GM12891 (cell line): ENCODE data around the gene POMT1.

Source experiments
- PAX5 ChIP-seq: IDR thresholded peaks from 2 replicates; pipeline ENCODE4 v1.6.1; 2011; ENCODE audit warnings: low read length, moderate library complexity, mild to moderate bottlenecking; ENCODE audit not compliant: insufficient read depth, severe bottlenecking
- POLR2A ChIP-seq: IDR thresholded peaks from 2 replicates; pipeline ENCODE4 v1.6.1; 2011; ENCODE audit warnings: low read depth, low read length, control low read depth
- POLR2AphosphoS5 ChIP-seq: IDR thresholded peaks from 2 replicates; pipeline ENCODE4 v1.6.1; 2011; ENCODE audit warnings: low read depth, low read length, control low read depth
- POU2F2 ChIP-seq: IDR thresholded peaks from 2 replicates; pipeline ENCODE4 v1.6.1; 2011; ENCODE audit warnings: low read depth, mild to moderate bottlenecking, control low read depth, low read length, moderate library complexity
- SPI1 ChIP-seq: IDR thresholded peaks from 2 replicates; pipeline ENCODE4 v1.6.1; 2011; ENCODE audit warnings: low read depth, low read length, control low read depth
- TAF1 ChIP-seq: IDR thresholded peaks from 2 replicates; pipeline ENCODE4 v1.6.1; 2011; ENCODE audit warnings: low read depth, low read length, control low read depth

DNA sequence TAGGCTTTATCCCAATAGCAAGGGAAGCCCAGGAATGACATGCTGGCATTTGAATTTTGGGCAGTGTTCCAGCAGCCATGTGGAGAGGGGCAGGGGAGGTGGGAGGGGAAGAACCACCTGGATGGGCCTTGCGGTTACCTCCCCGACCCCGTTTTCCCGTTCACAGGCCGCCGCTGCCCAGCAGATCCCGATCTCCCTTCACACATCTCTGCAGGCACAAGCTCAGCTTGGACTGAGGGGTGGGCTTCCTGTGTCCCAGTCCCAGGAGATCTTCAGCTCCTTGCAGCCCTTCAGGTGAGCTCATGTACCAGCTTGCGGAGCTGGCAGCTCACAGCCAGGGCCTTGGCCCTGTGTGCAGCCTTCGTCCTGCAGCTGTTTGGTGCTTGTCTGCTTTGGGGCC lies 15.7 kb upstream of the POMT1 start:
- TF ChIP-seq POLR2AphosphoS5, result no peak
- TF ChIP-seq POLR2A, result no peak
- TF ChIP-seq TAF1, result no peak
- TF ChIP-seq SPI1, result no peak
- no peak for TF ChIP-seq POU2F2
- TF ChIP-seq PAX5, result no peak
